Astrocyte (in vitro differentiated cells and primary cell): ENCODE data around the gene EYS.

ENCODE experiments used
- CTCF ChIP-seq: IDR thresholded peaks from 2 replicates; pipeline ENCODE4 v1.5.1; 2011; ENCODE audit warnings: low read depth, mild to moderate bottlenecking, inconsistent platforms, low read length, moderate library complexity; ENCODE audit not compliant: insufficient read depth
- EZH2 ChIP-seq: IDR thresholded peaks from 2 replicates; pipeline ENCODE4 v1.6.1; 2012; ENCODE audit warnings: mild to moderate bottlenecking, low read length, inconsistent platforms; ENCODE audit not compliant: insufficient read depth

- no peak for TF ChIP-seq CTCF
- no peak for TF ChIP-seq EZH2
Observed at GRCh38 chr6:65637289-65638046, 69.6 kb downstream of the EYS start.
